Stimulated activated CD4-positive, alpha-beta T cell treated with anti-CD3 and anti-CD28 coated beads, Interleukin-2, amount 100 ng/mL, for 4 hours (primary cell): ENCODE data around the gene PBLD.
"Not testable (repeated sequence)": the region's sequence is repeated elsewhere in the genome, so short reads cannot be mapped to it uniquely, and the experiment has no call there.

ENCODE experiments used
- DNase-seq: peaks from one replicate; pipeline ENCODE4 v3.0.0-alpha.2; 2020; ENCODE audit warnings: low read depth

Gene PBLD

GRCh38 chr10:68278906-68279753 is 53.6 kb downstream of the PBLD start:
- not testable (repeated sequence) for DNase-seq

- DNase-seq = not testable (repeated sequence)
Measured at GRCh38 chr10:68277814-68278213, 54.9 kb downstream of the PBLD start.

DNA sequence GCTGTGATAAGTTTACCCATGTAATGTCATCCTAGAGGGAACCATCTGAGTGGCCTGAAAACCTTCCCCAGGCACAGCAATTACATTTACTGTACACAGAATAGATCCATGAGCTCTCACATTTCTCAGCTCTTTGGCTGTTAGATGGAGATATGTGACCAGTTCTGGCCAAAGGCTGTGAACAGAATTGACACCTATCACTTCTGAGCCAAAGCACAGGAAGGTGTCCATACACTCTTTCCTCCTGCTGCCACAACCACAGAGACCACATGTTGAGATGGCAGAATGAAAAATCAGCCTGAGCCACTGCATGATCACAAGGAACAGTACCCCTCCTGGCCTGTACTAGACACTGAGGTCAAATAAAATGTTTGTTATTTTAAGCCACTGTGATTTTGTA is 56.5 kb downstream of the PBLD start:
- no peak for DNase-seq

GRCh38 chr10:68275600-68276126 is 57.1 kb downstream of the PBLD start:
- DNase-seq = no peak

DNA sequence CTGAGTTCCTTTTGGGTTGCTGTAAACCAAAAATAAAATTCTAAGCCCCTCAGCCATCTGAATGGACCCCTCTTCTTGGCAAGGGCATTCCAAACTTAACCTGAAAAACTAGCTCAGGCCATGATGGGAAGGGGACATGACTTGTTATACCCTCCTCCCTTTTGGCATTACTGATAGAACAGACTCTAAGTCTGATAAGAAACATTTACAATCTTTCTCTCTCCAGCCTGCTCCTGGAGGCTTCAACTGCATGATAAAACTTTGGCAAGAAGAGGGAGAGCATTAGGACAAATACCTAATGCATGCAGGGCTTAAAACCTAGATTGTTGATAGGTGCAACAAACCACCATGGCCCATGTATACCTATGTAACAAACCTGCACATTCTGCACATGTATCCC is 59.9 kb downstream of the PBLD start:
- DNase-seq = no peak

GRCh38 chr10:68271196-68271882 is 61.4 kb downstream of the PBLD start:
- no peak for DNase-seq

GRCh38 chr10:68269562-68270290 is 63.0 kb downstream of the PBLD start:
- no peak for DNase-seq

- no peak for DNase-seq
Measured at GRCh38 chr10:68261132-68261856, 71.4 kb downstream of the PBLD start.

DNA sequence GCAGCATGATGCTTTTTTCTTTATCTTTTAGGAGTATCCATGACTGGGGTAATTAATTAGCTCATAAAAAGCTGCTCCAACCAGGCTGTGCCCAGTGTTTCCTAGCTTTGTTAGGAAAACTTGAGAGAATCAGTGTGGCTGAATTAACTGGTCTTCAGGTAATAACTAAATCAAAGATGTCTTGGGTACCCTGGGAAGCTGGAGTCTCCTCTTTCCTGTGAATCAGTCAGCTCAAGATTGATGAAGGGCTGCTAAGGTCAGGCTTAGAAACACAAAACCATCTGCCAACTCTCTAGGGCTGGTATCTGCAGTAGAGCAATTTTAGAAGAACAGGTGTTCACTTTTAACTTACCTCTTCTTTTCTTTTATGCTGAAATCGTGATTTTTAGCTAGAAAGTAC is 79.4 kb downstream of the PBLD start:
- no peak for DNase-seq

DNA sequence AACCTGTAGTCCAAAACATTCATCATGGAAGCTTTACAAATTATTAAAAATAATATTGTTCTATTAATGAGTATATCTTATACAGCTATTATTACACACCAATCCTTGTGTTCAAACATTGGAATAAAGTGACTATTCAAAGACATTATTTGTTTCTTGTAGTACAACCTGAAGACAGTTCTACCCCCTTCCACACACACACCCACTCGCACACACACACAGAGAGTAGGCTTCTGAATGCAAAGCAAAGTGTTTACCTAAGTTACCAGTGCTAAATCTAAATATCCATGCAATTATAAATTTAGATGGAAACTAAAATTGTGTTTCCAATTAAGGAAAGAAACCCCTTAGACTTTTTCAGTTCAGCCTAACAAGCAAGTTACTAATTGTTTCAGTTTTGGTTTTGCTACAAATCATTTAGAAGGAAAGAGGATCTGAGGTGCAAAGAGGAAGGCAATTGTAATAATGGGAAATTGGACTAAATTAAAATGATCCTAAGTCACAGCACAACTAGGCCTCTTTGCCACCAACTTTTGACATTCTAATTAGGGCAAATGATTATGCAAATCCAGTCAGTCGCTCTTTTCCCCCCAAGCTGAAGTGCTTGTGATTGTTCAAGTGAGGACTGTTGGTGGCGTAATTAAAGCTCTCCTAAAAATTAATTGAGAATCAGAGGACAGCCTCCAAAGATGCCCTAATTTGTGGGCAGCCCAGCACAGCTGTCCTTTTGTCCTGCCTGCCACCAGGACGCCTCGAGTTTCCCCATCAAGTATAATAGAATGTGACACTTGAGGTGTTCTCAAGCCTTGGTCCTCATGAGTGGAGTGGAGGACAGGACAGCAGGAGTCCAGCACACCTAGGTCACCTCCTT is 80.9 kb downstream of the PBLD start:
- no peak for DNase-seq

DNA sequence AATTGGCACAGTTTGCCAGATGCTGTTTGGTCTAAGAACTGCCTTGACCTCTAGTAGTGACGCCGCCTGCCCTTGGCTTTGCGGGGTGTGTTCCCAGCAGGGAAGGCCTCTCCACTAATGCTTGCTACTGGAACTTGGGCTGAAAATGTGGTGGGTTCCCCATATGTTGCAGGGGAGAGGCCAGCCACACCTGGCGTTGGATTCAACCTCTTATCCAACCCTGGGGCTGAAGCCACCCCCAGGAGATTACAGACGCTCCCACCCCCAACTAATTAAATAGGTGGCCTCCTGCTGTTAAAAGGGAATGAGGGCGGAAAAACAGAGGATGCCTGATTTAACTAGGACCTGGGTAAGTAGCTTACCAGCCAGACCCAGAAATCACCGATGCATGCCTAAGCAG is 81.6 kb downstream of the PBLD start:
- DNase-seq = no peak

GRCh38 chr10:68249297-68249696 is 83.4 kb downstream of the PBLD start:
- DNase-seq = no peak

GRCh38 chr10:68247931-68248330 is 84.8 kb downstream of the PBLD start:
- no peak for DNase-seq

DNA sequence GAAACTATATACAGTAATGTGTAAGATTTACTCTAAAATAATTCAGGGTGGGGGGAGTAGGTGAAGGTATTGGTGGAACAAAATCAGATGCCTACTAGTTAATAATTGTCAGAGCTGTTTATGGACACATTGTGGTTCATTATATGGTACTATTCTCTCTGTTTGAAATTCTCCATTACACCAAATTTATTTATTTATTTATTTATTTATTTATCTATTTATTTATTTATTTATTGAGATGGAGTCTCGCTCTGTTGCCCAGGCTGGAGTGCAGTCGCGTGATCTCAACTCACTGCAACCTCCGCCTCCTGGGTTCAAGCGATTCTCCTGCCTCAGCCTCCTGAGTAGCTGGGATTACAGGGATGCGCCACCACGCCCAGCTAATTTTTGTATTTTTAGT is 86.3 kb downstream of the PBLD start:
- not testable (repeated sequence) for DNase-seq

- DNase-seq = no peak
Measured at GRCh38 chr10:68242051-68242450, 90.7 kb downstream of the PBLD start.

DNA sequence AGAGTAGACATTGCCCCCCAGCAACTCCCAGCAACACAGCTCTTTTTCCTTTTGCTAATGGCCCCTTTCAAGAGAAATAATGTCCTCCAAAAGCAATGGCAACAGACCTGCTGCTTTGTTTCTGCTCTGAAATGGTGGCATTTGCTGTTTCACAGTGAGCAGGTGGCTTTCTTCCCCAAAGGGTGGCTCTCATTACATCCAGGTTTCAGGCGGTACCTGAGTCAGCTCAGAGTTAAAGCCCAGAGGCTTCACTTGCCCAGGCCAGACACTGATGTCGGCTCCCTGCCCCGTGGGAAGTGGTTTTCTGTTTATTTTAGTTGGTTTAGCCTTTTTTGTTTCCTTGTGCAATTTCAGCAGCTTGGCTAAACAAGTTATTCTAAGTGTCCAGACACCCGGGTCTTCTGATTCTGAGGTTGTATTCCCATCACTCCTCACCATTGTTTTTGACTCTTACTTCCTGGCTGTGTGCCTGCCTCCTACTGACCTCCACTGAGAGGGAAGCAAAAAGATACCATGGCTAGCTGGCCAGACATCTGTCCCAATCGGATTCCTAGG is 93.1 kb downstream of the PBLD start:
- DNase-seq = no peak

GRCh38 chr10:68239069-68239468 is 93.7 kb downstream of the PBLD start:
- no peak for DNase-seq

DNA sequence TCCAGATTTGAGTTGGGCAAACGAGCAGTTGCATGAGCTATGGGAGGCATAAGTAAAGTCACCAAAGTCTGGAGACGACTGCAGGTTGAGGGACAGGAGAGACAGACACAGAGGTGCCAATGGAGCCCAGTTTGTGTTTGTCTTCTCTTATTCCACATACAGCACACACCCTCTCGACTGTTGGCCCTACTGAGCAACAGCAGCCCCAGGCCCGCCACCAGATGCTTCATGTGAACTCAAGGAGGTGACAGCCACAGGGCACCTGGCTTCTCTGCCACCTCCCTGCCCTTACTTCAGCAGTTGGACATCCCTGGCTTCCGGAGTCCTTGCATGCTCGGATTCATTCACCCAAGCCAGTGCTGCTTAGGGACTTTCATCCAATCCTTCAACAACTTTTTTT is 94.4 kb downstream of the PBLD start:
- DNase-seq = no peak

DNA sequence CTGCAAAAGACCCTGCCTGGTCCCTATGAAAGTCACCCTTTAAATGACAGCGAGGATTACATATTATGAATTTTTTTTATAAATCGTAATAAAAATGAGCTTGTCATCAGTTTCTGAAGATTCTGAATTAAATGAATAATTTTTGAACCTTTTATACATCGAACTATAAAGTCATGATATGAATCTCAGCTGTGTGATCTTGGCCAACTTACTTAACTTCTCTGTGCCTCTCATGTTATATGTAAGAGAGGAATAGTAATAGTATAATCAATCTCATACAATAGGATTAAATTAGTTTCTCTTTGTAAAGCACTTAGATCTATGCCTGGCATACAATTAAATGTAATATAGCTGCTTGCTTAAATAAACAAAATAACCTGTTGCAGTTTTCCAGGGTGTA is 95.6 kb downstream of the PBLD start:
- no peak for DNase-seq

- no peak for DNase-seq
Measured at GRCh38 chr10:68235581-68235980, 97.1 kb downstream of the PBLD start.

DNA sequence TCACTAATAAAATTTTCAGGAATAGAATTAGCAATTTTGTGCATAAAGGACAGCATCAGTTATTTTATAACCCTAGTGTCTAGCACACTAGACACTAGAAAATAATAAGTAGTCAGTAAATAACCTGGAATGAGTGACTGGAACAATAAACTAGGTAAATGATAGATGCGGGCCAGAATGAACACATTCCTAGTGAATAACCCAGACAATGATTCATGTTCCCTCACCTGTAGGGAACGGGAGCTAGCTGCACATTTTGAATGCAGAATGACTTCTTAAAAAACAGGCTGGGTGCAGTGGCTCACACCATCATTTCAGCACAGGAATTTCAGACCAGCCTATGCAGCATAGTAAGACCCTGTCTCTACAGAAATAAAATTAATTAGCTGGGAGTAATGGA is 97.6 kb downstream of the PBLD start:
- no peak for DNase-seq
